Upper lobe of right lung (tissue), 1 donor: Measurements from ENCODE around the gene F7. TPM values are rescaled to one million over a fixed set of nuclear protein-coding genes. Genes with fewer than 3 reads are reported as not detected.

Experiments
- ATAC-seq: fragments of 200-7000 bp; cut with Tn5 transposase; one replicate; pipeline ENCODE4 v1.9.1; 2020; ENCODE audit warnings: mild to moderate bottlenecking, moderate library complexity
- DNase-seq: peaks from one replicate; pipeline ENCODE4 v3.0.0-alpha.2; 2020
- H3K27ac ChIP-seq: fragments of 200-600 bp; one replicate; pipeline ENCODE4 v1.8.0; 2022
- H3K27me3 ChIP-seq: fragments of 200-600 bp; one replicate; pipeline ENCODE4 v1.8.0; 2022; ENCODE audit warnings: mild to moderate bottlenecking
- H3K36me3 ChIP-seq: fragments of 200-600 bp; one replicate; pipeline ENCODE4 v1.8.0; 2022
- H3K4me1 ChIP-seq: fragments of 200-600 bp; one replicate; pipeline ENCODE4 v1.8.0; 2022
- H3K4me3 ChIP-seq: fragments of 200-600 bp; one replicate; pipeline ENCODE4 v1.8.0; 2022; ENCODE audit warnings: mild to moderate bottlenecking
- H3K9me3 ChIP-seq: fragments of 200-600 bp; one replicate; pipeline ENCODE4 v1.8.0; 2022
- CTCF ChIP-seq: fragments of 200-600 bp; IDR thresholded peaks from one replicate; pipeline ENCODE4 v1.8.0; 2022; ENCODE audit warnings: antibody characterized with exemption
- intact Hi-C: fragments of 100-400 bp; cut with DNase I; formaldehyde crosslinking; loops from one replicate; pipeline ENCODE4 v1.11.0; 2022
- total RNA-seq: library from RNA; stranded (reverse); fragmentation: NEBNext Ultra II Directional; extraction: Animal tissue kit (Norgen Biotek cat#: 25700); gene quantifications from one replicate; pipeline ENCODE4 v1.2.1, GENCODE V29; 2021
- donor health status: DM: no; HTN: yes; CAD: no; lungs with severe emphysema.

F7 gene
- total RNA-seq, 1 donor from 2014 or later = 0.61 TPM

- no peak for TF ChIP-seq CTCF
- DNase-seq (no peak), ATAC-seq (no peak)
- no peak overlapping the region for H3K27ac ChIP-seq
- no peaks in the 10 kb centered on the region for H3K4me1 ChIP-seq
- no peaks in the 10 kb centered on the region for H3K36me3 ChIP-seq
- intact Hi-C loops = no loop called here
- no peak overlapping the region for H3K4me3 ChIP-seq
- H3K9me3 ChIP-seq = no peaks in the 10 kb centered on the region
- H3K27me3 ChIP-seq = no peaks in the 10 kb centered on the region
Measured at GRCh38 chr13:113118261-113119021, 12.8 kb downstream of the F7 start.

GRCh38 chr13:113119166-113119821 is 13.7 kb downstream of the F7 start:
- no peak for TF ChIP-seq CTCF
- H3K36me3 ChIP-seq = no peaks in the 10 kb centered on the region
- H3K27ac ChIP-seq = no peak overlapping the region
- no peaks in the 10 kb centered on the region for H3K9me3 ChIP-seq
- DNase-seq (no peak), ATAC-seq (no peak)
- no peak overlapping the region for H3K4me3 ChIP-seq
- no peaks in the 10 kb centered on the region for H3K27me3 ChIP-seq
- no peaks in the 10 kb centered on the region for H3K4me1 ChIP-seq
- intact Hi-C loops = no loop called here

DNA sequence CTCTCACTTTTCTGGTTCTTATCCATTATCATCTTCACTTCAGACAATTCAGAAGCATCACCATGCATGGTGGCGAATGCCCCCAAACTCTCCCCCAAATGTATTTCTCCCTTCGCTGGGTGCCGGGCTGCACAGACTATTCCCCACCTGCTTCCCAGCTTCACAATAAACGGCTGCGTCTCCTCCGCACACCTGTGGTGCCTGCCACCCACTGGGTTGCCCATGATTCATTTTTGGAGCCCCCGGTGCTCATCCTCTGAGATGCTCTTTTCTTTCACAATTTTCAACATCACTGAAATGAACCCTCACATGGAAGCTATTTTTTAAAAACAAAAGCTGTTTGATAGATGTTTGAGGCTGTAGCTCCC is 14.2 kb downstream of the F7 start:
- no peak for TF ChIP-seq CTCF
- H3K9me3 ChIP-seq = no peaks in the 10 kb centered on the region
- intact Hi-C loops = no loop called here
- H3K4me1 ChIP-seq = no peaks in the 10 kb centered on the region
- H3K36me3 ChIP-seq = no peaks in the 10 kb centered on the region
- DNase-seq = no peak
- no peaks in the 10 kb centered on the region for H3K27me3 ChIP-seq
- no peak for ATAC-seq
- no peak overlapping the region for H3K27ac ChIP-seq
- H3K4me3 ChIP-seq = no peak overlapping the region

DNA sequence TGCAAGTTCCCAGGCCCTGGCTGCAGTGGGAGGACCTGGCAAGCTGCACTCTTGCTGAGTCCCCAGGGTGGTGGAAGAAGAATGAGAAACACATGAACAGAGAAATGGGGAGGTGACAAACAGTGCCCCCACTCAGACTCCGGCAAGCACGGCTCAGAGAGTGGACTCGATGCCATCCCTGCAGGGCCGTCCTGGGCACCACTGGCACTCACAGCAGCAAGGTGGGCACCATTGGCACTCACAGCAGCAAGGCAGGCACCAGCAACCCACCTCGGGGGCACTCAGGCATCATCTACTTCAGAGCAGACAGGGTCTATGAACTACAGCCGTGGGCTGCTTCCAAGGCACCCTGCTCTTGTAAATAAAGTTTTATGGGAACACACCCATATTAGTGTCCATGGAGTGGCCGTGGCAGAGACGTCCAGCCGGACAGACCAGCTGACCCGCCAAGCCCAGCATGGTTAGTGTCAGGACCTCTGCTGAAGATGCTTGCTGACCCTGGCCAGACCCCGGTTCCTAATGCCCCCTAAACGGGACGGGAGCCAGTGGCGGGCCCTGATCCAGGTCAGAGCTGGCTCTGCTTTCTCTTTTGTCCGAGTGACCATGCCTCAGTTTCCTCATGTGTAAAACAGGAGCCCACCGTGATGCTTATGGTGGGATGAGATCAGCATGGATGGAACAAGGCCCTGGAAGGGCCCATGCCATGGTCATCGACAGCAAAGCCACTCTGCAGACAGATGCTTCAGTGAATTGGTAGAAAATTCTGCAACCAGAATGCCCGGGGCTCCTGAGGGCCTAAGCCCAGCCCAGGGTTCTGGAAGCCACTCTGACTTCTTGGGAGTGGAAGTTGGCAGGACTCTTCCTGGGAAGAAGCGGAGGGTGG is 14.9 kb downstream of the F7 start:
- no peaks in the 10 kb centered on the region for H3K27me3 ChIP-seq
- H3K4me3 ChIP-seq = no peak overlapping the region
- no peaks in the 10 kb centered on the region for H3K9me3 ChIP-seq
- no peak for TF ChIP-seq CTCF
- no peak overlapping the region for H3K27ac ChIP-seq
- no peaks in the 10 kb centered on the region for H3K36me3 ChIP-seq
- ATAC-seq (no peak), DNase-seq (no peak)
- no peaks in the 10 kb centered on the region for H3K4me1 ChIP-seq
- intact Hi-C loops = no loop called here

DNA sequence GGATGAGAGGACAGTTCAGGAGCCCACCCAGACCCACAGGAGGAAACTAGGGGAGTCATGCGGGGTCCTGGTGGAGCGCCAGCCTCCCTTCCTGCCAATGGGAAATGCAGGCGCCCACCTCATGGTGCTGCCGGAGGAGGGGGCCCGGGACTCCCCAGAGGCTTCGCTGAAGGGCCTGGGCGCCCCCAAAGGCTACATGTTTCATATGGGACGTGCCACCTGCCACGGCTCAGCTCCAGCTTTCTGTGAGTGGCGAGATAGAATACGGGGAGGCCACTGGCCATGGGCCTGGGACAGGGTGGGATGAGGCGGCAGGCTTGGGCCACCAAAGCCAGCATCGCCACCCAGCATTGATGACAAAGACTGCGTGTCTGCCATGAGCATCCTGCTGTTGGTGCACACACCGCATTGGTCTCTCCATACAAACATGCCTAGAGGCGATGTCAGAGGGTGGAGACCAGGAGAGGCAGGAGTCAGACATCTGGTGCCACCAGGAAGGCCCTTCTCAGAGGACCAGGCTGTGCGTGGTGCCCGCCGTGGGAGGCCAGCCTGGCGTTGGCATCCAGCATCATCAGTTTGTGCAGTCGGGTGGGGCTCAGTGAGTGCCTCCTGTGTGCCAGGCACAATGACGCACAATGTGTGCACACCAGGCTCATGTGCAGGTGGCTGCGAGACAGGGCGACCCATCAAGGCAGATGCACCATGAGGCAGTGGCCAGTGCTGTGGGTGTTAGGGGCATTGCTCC is 15.8 kb downstream of the F7 start:
- no peaks in the 10 kb centered on the region for H3K4me1 ChIP-seq
- ATAC-seq (no peak), DNase-seq (no peak)
- H3K27ac ChIP-seq = no peak overlapping the region
- intact Hi-C loops = no loop called here
- no peaks in the 10 kb centered on the region for H3K36me3 ChIP-seq
- TF ChIP-seq CTCF = no peak
- no peak overlapping the region for H3K4me3 ChIP-seq
- no peaks in the 10 kb centered on the region for H3K27me3 ChIP-seq
- no peaks in the 10 kb centered on the region for H3K9me3 ChIP-seq
